ENCODE results near the gene ENGASE. TPM values are rescaled to one million over a fixed set of nuclear protein-coding genes. Genes with fewer than 3 reads are reported as not detected.

The ENGASE gene
- total RNA-seq, 1 experiment from 2014 or later: 50.0 TPM

DNA sequence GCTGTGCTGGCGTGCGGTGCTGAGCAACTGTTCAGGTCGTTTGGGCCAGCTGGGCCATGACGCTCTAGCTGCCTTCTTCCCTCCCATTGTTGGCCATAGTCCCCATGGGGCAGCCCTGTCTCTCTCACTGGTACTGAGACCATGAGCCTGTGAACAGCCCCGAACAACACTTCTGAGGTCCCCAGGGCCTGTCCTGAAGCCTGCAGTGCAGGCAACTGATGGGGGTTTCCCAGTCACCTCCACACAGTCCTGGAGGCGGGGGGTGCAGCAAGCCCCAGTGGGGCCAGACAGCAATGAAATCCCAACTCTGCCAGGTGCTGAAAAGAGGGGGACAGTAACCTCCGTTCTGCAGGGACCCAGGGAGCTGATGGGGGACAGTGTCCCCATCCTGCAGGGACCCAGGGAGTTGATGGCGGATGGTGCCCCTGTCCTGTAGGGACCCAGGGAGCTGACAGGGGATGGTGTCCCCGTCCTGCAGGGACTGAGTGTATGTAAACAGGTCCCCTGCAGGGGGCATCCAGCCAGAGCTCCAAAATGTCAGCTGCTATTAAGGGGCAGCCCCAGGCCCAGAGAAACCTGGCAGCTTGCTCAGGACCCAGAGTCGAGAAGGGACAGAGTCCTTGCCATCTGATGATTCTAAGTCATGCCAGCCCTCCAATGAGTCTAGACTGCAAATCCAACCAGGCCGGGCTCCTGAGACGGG is 30.4 kb downstream of the ENGASE start:
- Mint-ChIP-seq H3K27ac (ENCODE audit: unreplicated experiment) (no peak overlapping the region), H3K36me3 (ENCODE audit: insufficient read depth, unreplicated experiment) (no peaks in the 10 kb centered on the region), H3K9me3 (ENCODE audit: unreplicated experiment) (no peaks in the 10 kb centered on the region), H3K27me3 (ENCODE audit: insufficient read depth, unreplicated experiment) (peaks cover 13% of the 10 kb centered on the region), H3K4me3 (ENCODE audit: unreplicated experiment) (no peak overlapping the region), H3K4me1 (ENCODE audit: low read depth, unreplicated experiment) (no peaks in the 10 kb centered on the region)
- intact Hi-C loops (cut with micrococcal nuclease; ENCODE audit: unreplicated experiment): no loop called here
- ChIA-PET POLR2A (no interaction called here), CTCF (interaction anchor here (0.8 to 2.2 kb wide), 3 partner anchors 11 to 296 kb away, joined by 3 to 10 read pairs (median 5); no protein-coding TSS in a partner anchor)
- H3K4me1 ChIP-seq: no peaks in the 10 kb centered on the region
- BruUV-seq (replicated peaks): no TSS peak
- H3K9me3 ChIP-seq: no peaks in the 10 kb centered on the region
- H3K27me3 ChIP-seq (replicated peaks; ENCODE audit: control insufficient read depth, insufficient read depth, low read length): no peaks in the 10 kb centered on the region; the same call in 1 of the 2 replicates
- H3K36me3 ChIP-seq (ENCODE audit: control insufficient read depth, insufficient read depth, low read length): no peaks in the 10 kb centered on the region
- no peak for TF ChIP-seq CTCF (IDR thresholded peaks at IDR 0.05; ENCODE audit: insufficient read depth in 1 of 2, low read depth in 1 of 2, low read length in 1 of 2, severe bottlenecking in 1 of 2, unreplicated experiment in 1 of 2)
- DNase-seq: no peak
- no peak overlapping the region for H3K4me3 ChIP-seq (ENCODE audit: low read depth, low read length)

DNA sequence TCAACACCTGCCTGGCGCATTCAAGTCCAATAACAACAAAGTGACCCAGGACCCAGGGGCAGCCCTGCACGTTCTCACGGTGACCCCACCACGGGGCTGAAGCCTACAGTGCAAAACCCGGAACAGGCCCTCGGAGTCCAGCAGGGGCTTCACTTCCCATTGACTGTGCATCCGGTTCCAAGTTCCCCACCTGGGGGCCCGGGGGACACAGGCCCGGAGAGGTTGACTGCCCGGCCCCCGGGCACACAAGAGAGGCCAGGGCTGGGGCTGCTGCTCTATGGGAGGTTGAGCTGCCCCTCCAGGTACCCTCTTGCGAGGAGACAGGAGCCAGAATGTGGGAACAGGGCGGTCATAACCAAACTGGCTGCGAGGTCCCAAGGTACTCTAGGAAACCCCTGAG is 31.3 kb downstream of the ENGASE start:
- BruUV-seq (replicated peaks): no TSS peak
- no peaks in the 10 kb centered on the region for H3K9me3 ChIP-seq
- Mint-ChIP-seq H3K9me3 (ENCODE audit: unreplicated experiment) (no peaks in the 10 kb centered on the region), H3K4me3 (ENCODE audit: unreplicated experiment) (no peak overlapping the region), H3K36me3 (ENCODE audit: insufficient read depth, unreplicated experiment) (no peaks in the 10 kb centered on the region), H3K27me3 (ENCODE audit: insufficient read depth, unreplicated experiment) (peaks cover 9% of the 10 kb centered on the region), H3K27ac (ENCODE audit: unreplicated experiment) (no peak overlapping the region), H3K4me1 (ENCODE audit: low read depth, unreplicated experiment) (no peaks in the 10 kb centered on the region)
- no peaks in the 10 kb centered on the region for H3K4me1 ChIP-seq
- ChIA-PET POLR2A (no interaction called here), CTCF (interaction anchor here (2.2 kb wide), 1 partner anchor 286 kb away, joined by 10 read pairs; no protein-coding TSS in a partner anchor)
- no peak for DNase-seq
- no peaks in the 10 kb centered on the region for H3K36me3 ChIP-seq (ENCODE audit: control insufficient read depth, insufficient read depth, low read length)
- intact Hi-C loops (cut with micrococcal nuclease; ENCODE audit: unreplicated experiment): no loop called here
- no peak overlapping the region for H3K4me3 ChIP-seq (ENCODE audit: low read depth, low read length)
- no peaks in the 10 kb centered on the region; the same call in 1 of the 2 replicates for H3K27me3 ChIP-seq (replicated peaks; ENCODE audit: control insufficient read depth, insufficient read depth, low read length)
- no peak for TF ChIP-seq CTCF (IDR thresholded peaks at IDR 0.05; ENCODE audit: insufficient read depth in 1 of 2, low read depth in 1 of 2, low read length in 1 of 2, severe bottlenecking in 1 of 2, unreplicated experiment in 1 of 2)

GRCh38 chr17:79106958-79107357 is 32.3 kb downstream of the ENGASE start:
- Mint-ChIP-seq H3K36me3 (ENCODE audit: insufficient read depth, unreplicated experiment) (no peaks in the 10 kb centered on the region), H3K27me3 (ENCODE audit: insufficient read depth, unreplicated experiment) (peaks cover 12% of the 10 kb centered on the region), H3K4me1 (ENCODE audit: low read depth, unreplicated experiment) (no peaks in the 10 kb centered on the region), H3K27ac (ENCODE audit: unreplicated experiment) (no peak overlapping the region), H3K4me3 (ENCODE audit: unreplicated experiment) (no peak overlapping the region), H3K9me3 (ENCODE audit: unreplicated experiment) (no peaks in the 10 kb centered on the region)
- TF ChIP-seq CTCF (IDR thresholded peaks at IDR 0.05; ENCODE audit: insufficient read depth in 1 of 2, low read depth in 1 of 2, low read length in 1 of 2, severe bottlenecking in 1 of 2, unreplicated experiment in 1 of 2): no peak
- Histone ChIP-seq H3K4me3 (ENCODE audit: low read depth, low read length) (no peak overlapping the region), H3K9me3 (no peaks in the 10 kb centered on the region), H3K27me3 (replicated peaks; ENCODE audit: control insufficient read depth, insufficient read depth, low read length) (no peaks in the 10 kb centered on the region; the same call in 1 of the 2 replicates), H3K4me1 (no peaks in the 10 kb centered on the region), H3K36me3 (ENCODE audit: control insufficient read depth, insufficient read depth, low read length) (no peaks in the 10 kb centered on the region)
- intact Hi-C loops (cut with micrococcal nuclease; ENCODE audit: unreplicated experiment): no loop called here
- BruUV-seq (replicated peaks): no TSS peak
- CTCF ChIA-PET: interaction anchor here (0.9 kb wide), 2 partner anchors 285 to 286 kb away, joined by 3 to 4 read pairs; no protein-coding TSS in a partner anchor
- POLR2A ChIA-PET: no interaction called here
- no peak for DNase-seq
